IPS-18c (cell line): ENCODE results near the gene ARHGAP23.

ENCODE experiments used
- H3K4me3 ChIP-seq: 2 replicates; pipeline ENCODE4 v1.7.0; 2013; ENCODE audit warnings: low read depth, mild to moderate bottlenecking, low read length, moderate library complexity; ENCODE audit not compliant: insufficient read depth
- H3K9me3 ChIP-seq: one replicate; pipeline ENCODE4 v1.6.1; 2013; ENCODE audit warnings: mild to moderate bottlenecking, low read length, moderate library complexity; ENCODE audit not compliant: control insufficient read depth, insufficient read depth

ARHGAP23 gene

GRCh38 chr17:38543403-38544174 lies 115.3 kb downstream of the ARHGAP23 start:
- no peaks in the 10 kb centered on the region for H3K9me3 ChIP-seq
- no peak overlapping the region for H3K4me3 ChIP-seq

- Histone ChIP-seq H3K4me3 (no peak overlapping the region), H3K9me3 (no peaks in the 10 kb centered on the region)
Observed at GRCh38 chr17:38544175-38544838, 116.0 kb downstream of the ARHGAP23 start.

DNA sequence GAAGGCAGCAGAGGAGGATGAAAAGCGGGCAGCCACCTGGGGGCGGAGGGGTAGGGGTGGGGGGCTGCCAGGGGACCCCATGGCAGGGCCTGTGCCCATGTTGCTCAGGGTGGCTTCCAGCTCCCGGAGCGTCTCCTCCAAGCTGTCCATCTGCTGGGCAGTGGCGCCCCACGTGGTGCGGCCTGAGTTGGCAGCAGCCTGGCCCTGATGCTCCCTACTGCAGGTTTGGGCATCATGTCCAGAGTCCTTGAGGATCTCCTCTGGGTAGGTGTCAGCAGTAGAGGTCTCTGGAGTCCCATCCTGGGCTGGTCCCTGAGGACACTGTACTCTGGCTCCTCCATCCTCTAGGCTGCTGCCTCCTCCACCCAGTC lies 116.6 kb downstream of the ARHGAP23 start:
- Histone ChIP-seq H3K9me3 (no peaks in the 10 kb centered on the region), H3K4me3 (no peak overlapping the region)

- no peak overlapping the region for H3K4me3 ChIP-seq
- H3K9me3 ChIP-seq: no peaks in the 10 kb centered on the region
Observed at GRCh38 chr17:38545531-38546225, 117.4 kb downstream of the ARHGAP23 start.

DNA sequence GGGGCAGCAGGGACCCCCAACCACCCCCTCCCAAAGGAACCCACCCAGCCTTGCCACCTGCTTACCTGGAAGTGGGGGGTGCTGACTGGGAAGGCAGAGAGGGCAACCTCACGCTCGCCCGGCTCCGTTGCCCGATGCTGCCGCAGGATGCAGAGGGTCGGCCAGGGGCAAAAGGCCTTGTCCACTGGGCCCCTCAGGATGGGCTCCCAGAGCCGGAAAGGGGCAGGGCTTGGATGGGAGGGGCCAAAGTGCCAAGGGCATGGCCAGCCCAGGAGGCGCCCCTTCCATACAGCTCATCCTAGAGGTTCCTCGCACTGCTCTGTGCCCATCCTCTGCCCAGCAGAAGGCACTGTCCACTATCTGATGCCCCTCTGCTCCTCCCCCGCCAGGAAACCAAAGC lies 118.1 kb downstream of the ARHGAP23 start:
- H3K4me3 ChIP-seq: no peak overlapping the region
- no peaks in the 10 kb centered on the region for H3K9me3 ChIP-seq

DNA sequence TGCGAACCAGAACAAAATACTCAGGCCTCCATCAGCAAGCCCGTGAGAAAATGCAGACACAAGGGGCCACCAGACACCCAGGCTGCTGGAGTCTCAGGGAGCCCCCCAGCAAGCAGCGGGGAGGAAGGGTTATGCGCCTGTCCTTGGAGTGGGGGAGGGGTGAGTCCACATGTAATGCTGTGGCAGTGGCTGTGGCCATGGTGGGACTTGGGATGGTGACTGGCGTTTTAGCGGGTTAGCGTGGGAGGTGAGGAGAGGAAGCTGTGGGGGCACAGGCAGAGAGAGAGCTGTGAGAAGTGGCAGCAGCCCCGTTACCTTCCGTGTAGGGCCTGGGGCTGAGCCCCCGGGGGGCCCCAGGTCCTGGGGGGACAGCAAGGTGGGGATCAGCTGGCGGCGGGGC lies 119.2 kb downstream of the ARHGAP23 start:
- Histone ChIP-seq H3K9me3 (no peaks in the 10 kb centered on the region), H3K4me3 (no peak overlapping the region)

GRCh38 chr17:38549285-38549684 lies 121.0 kb downstream of the ARHGAP23 start:
- Histone ChIP-seq H3K9me3 (no peaks in the 10 kb centered on the region), H3K4me3 (no peak overlapping the region)

DNA sequence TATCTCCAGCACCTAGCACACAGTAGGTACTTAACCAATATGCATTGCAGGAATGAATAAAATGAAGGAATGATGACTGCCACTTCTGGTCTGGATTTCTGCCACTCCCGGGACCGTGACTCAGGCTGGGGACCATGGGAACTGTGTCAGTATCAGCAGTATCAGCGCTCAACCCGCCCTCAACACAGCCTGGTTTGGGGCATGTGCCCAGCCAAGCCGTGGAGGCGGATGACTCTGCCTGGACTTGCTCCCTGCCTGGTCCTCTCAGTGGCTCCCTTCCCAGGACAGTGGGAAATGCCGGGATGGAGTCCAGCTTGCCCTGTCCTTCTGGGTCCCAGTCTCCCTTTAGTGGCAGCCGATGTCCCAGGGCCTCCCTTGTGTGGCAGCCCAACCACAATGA lies 122.4 kb downstream of the ARHGAP23 start:
- Histone ChIP-seq H3K9me3 (no peaks in the 10 kb centered on the region), H3K4me3 (no peak overlapping the region)

DNA sequence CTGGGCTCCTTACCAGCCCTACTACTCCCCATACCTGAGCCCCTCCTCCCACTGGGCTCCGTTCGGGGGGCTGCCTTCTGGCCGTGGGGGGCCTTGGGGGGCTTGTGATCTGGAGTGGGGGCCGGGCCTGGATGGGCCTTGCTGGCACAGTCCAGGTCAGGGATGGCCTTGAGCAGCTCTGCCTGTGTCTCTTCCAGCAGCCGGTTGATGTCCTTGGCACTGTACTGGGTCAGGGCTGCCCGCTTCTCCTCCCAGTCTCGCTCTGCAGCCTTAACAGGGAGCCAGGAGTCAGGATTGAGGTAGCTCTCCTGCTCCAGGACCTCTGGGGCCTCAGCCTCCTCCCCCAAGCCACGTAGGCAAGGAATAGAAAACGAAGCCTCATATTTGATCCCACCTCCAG lies 122.9 kb downstream of the ARHGAP23 start:
- Histone ChIP-seq H3K4me3 (no peak overlapping the region), H3K9me3 (no peaks in the 10 kb centered on the region)

DNA sequence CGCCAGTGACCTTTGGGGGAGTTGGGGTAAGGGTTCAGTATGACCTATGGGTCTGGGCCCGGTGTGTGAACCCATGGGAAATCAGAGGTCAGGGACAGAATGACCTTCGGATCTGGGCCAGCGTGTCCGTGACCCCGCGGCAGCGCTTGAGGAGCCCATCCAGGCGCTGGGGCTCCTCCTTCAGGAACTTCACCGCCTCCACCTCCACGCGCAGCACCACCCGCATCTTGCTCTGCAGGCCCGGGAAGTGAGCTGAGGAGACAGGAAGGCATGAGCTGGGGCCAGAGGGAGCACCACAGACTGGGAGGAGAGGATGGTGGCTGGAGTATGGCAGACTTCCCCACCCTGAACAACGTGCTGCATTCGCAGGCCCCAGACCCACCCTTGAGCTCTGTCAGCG lies 124.1 kb downstream of the ARHGAP23 start:
- Histone ChIP-seq H3K4me3 (no peak overlapping the region), H3K9me3 (no peaks in the 10 kb centered on the region)

DNA sequence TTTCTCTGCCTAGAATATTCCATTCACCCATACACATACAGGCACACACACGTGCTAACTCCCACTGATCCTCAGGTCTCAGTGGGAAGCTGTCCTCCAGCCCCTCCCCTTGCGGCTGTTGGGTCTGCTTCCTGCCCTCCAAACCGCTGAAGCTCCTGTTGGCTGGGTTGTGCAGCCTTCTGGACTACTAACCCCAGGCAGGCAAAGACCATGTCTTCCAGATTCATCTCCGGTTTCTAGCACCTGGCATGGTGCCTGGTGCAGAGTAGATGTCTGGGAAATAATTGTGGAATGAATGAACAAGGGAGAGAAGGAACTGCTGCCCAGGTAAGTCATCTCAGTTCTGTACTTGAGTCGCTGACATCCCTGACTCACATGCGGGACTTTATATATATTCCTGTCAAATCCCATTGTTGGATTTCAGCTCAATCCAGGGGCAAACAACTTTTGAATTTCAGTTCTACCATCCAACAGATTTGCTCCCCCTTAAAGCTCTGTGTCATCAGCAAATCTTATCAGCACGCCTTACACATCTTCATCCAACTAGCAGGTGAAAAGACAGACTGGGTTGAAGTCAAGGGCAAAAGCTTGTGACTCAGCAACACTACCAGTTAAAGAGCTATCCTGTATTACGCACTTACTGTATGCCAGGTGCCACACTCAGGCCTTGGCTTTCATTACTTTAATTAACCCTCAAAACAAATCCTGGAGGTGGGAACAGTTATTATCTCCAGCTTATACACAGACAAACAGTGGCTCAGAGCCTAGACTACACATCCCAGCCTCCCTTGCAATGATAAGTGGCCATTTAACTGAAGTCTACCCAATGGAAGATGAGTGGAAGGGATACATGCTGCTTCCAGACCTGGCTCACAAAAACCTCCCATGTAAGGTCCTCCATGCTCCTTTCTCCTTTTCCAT lies 126.4 kb downstream of the ARHGAP23 start:
- no peaks in the 10 kb centered on the region for H3K9me3 ChIP-seq
- no peak overlapping the region for H3K4me3 ChIP-seq

DNA sequence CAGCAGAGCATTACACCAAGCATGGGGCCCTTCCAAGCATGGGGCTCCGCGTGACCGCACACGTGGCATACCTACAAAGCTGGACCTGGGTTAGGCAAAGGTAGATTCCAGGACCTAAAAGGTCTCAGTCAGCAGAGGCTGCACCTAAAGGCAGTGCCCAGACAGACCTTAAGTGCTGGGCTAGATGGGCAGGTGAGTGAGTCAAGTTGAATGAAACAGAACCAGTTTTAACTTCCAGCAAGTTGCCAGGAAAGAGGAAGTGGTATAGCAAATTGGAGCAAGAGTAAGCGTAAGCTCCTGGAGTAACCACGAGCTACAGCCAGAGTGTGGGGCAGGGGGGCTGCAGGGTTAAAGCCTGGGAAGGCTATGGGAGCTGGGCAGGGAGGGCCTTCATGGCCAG lies 128.0 kb downstream of the ARHGAP23 start:
- Histone ChIP-seq H3K9me3 (no peaks in the 10 kb centered on the region), H3K4me3 (no peak overlapping the region)

DNA sequence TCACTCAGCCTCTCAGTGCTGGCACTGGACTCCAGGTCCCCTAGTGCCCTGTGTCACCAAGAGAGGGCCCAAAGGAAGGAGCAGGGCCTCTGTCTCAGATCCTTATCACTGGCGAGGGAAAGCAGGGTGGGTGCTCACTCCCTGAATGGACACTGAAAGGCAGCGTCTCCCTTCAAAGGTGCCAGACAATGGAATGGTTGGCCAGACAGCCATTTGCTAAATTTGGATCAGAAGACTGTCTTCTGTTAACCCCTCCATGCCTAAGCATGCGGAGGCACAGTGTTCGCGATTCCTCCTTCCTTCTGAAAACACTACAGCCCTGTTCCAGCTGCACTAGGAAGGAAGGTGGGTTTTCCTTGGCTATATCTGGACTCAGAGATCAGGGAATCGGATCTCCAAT lies 129.1 kb downstream of the ARHGAP23 start:
- no peak overlapping the region for H3K4me3 ChIP-seq

DNA sequence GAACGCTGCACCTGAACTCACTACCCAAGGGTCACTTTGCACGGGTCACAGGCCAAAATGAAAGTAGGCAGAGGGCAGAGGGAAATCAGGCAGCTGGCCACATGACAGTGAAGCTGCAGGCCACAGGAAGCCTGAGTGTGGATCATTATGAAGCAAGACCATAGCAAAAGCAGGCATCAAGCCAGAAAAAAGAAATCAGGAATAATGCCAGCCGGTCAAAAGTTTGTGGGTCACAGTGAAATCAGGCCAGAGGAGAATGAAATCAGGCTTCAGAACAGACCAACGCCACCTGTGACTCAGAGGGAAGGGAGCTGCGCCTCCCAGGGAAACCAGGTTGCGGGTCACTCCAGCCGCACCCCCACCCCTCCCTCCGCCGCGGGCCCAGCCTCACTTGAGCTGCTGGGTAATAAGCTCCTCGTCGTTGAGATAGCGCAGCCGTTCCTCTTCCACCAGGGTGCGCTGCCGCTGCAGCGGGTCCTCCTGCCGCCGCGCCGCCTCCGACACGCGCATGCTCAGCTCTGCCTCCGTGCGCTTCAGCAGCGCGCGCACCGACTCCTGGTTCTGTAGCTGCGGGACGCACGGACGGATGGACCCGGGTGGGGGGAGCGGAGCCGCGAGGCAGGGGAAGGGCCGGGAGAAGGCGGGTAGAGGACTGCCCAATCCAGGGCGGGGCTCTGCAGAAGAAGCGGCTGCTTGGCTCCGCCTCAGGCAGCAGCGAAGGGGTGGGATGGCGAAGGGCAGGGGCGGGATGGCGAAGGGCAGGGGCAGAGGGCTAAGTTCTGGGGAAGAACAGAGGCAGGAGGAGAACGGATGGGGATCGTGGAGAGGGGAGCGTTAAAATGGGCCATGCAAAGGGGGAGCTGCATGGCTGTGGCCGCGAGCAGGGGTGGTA lies 129.8 kb downstream of the ARHGAP23 start:
- no peaks in the 10 kb centered on the region for H3K9me3 ChIP-seq

More for the DNA sequence above, 129.1 kb downstream of the ARHGAP23 start:
- no peaks in the 10 kb centered on the region for H3K9me3 ChIP-seq

GRCh38 chr17:38558728-38559050 lies 130.4 kb downstream of the ARHGAP23 start:
- no peaks in the 10 kb centered on the region for H3K9me3 ChIP-seq
- H3K4me3 ChIP-seq: peak overlapping the region; percentile 59

More for the DNA sequence above, 129.8 kb downstream of the ARHGAP23 start:
- peak overlapping the region; percentile 59 for H3K4me3 ChIP-seq

DNA sequence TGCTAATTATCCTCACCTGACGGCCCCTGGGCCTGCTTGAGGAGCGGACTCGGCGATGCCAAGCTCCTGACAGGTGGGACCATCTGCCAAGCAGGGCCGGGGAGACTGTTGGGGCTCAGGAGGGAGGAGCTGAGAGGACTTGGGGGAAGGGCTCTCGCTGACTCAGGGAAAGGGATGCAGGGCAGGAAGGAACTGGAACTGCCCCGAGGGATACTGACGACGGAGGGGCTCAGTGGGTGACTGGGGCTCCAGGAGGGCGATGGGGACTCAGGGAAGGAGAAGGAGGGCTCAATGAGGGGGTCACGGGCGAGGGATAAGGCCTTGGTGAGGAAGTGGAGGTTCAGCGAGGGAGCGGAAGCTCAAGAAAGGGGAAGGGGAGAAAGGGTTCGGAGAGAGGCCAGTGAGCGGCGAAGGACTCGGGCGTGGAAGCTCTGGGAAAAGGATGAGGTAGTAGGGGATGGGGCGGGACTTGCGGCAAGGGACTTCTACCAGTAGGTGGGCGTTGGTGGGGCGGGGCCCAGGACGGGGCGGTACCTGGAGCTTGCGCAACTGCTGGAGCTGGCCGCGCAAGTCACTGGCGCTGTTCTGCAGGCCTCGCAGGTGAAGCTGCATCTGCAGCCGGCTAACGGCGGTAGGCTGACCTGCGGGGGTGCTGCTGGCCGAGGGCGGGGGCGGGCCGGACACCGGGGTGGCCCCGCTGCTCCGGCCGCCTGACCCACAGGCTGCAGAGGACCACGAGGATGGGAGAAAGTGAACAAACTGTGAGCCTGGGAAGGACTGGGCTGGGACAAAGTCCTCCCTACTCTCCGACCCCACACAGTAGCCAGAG lies 131.0 kb downstream of the ARHGAP23 start:
- H3K9me3 ChIP-seq: no peaks in the 10 kb centered on the region
- peak overlapping the region; percentile 59 for H3K4me3 ChIP-seq
